K562 (cell line): ENCODE measurements around the gene ZC3H12C. TPM values are rescaled to one million over a fixed set of nuclear protein-coding genes. Genes with fewer than 3 reads are reported as not detected.

Experiments used
- ATAC-seq: fragments of 200-7000 bp; cut with Tn5 transposase; 3 replicates; pipeline ENCODE4 v1.9.1; 2020; ENCODE audit warnings: moderate library complexity
- BruUV-seq: library from RNA; stranded (reverse); fragments of 400-500 nt; replicated peaks from 2 replicates; lab custom pipeline; 2021; lab: Mats Ljungman, UMichigan
- CTCF ChIA-PET: fragments of 300-600 bp; formaldehyde crosslinking; extraction: SDS; loops from one replicate; lab custom pipeline; 2021; ENCODE audit warnings: low intra/inter-chr PET ratio; lab: Yijun Ruan, JAX
- POLR2A ChIA-PET: fragments of 300-600, 350-650 bp; sonication (Branson Sonifier 250); formaldehyde crosslinking; extraction: SDS; loops from one replicate; lab custom pipeline; 2021; ENCODE audit warnings: antibody characterized with exemption, inconsistent platforms; lab: Yijun Ruan, JAX
- DNase-seq, 4 experiments: peaks; one replicate each; pipeline versions ENCODE4 v3.0.0 to v3.0.0-alpha.2; 2011 to 2018; ENCODE audit warnings: low spot score in 3 of 4, mixed read lengths in 3 of 4; ENCODE audit errors: extremely low read depth in 1 of 4
- FAIRE-seq: peaks from 2 replicates; lab custom pipeline; 2011; peaks lifted over from hg19 to GRCh38; lab: Jason Lieb, UNC
- H2AFZ ChIP-seq: 2 replicates; pipeline ENCODE4 v1.6.0; 2011; ENCODE audit warnings: low read depth, low read length, control low read depth, inconsistent platforms
- H3K27ac ChIP-seq: fragments of 200-600 bp; 3 replicates; pipeline ENCODE4 v1.8.0; 2011; ENCODE audit warnings: low read depth, mild to moderate bottlenecking, control low read depth, inconsistent platforms, low read length, moderate library complexity, mixed read lengths; ENCODE audit errors: extremely low read depth
- H3K27me3 ChIP-seq, 2 experiments: fragments of 300-600 bp in 1 of 2; 2 replicates in 1 of 2; 3 replicates in 1 of 2; pipeline versions ENCODE4 v1.6.0 to v1.8.0; 2011; ENCODE audit warnings: inconsistent platforms in 2 of 2, low read length in 2 of 2, mild to moderate bottlenecking in 1 of 2, mixed read lengths in 1 of 2, moderate library complexity in 1 of 2; ENCODE audit not compliant: control insufficient read depth in 2 of 2, insufficient read depth in 2 of 2
- H3K36me3 ChIP-seq: fragments of 300-600 bp; 3 replicates; pipeline ENCODE4 v1.8.0; 2011; ENCODE audit warnings: mild to moderate bottlenecking, low read length, inconsistent platforms; ENCODE audit not compliant: control insufficient read depth, insufficient read depth
- H3K4me1 ChIP-seq, 2 experiments: fragments of 200-600 bp in 1 of 2; replicated peaks in 1 of 2; 2 replicates in 1 of 2; 3 replicates in 1 of 2; pipeline versions ENCODE4 v1.5.1 to v1.8.0; 2011; ENCODE audit warnings: inconsistent platforms in 2 of 2, low read length in 2 of 2, mild to moderate bottlenecking in 1 of 2, mixed read lengths in 1 of 2, moderate library complexity in 1 of 2; ENCODE audit not compliant: control insufficient read depth in 2 of 2, insufficient read depth in 2 of 2
- H3K4me2 ChIP-seq: 2 replicates; pipeline ENCODE4 v1.6.1; 2011; ENCODE audit warnings: low read length, control low read depth, inconsistent platforms, mixed read lengths; ENCODE audit not compliant: insufficient read depth
- H3K4me3 ChIP-seq: fragments of 200-600 bp; sonication (generic), shearing (Covaris generic); 2 replicates; pipeline ENCODE4 v1.5.1; 2016; ENCODE audit warnings: control low read depth, inconsistent platforms
- H3K79me2 ChIP-seq: fragments of 200-600 bp; 3 replicates; pipeline ENCODE4 v1.8.0; 2011; ENCODE audit warnings: low read length, inconsistent platforms; ENCODE audit not compliant: control insufficient read depth, insufficient read depth
- H3K9ac ChIP-seq, 2 experiments: 2 replicates each; pipeline versions ENCODE4 v1.6.0 to v1.6.1; 2011; ENCODE audit warnings: low read depth in 2 of 2, low read length in 2 of 2, control low read depth in 1 of 2, inconsistent platforms in 1 of 2, mild to moderate bottlenecking in 1 of 2, mixed read lengths in 1 of 2; ENCODE audit not compliant: insufficient read depth in 1 of 2
- H3K9me1 ChIP-seq: one replicate; pipeline ENCODE4 v1.6.0; 2011; ENCODE audit warnings: inconsistent platforms, mild to moderate bottlenecking, low read length, moderate library complexity; ENCODE audit not compliant: control insufficient read depth, insufficient read depth
- H3K9me3 ChIP-seq: replicated peaks from 2 replicates; pipeline ENCODE4 v1.5.1; 2011; ENCODE audit warnings: low read depth, low read length, inconsistent platforms; ENCODE audit not compliant: control insufficient read depth, insufficient read depth
- H4K20me1 ChIP-seq: replicated peaks from 2 replicates; pipeline ENCODE4 v1.6.1; 2011; ENCODE audit warnings: low read length, inconsistent platforms, mixed read lengths; ENCODE audit not compliant: control insufficient read depth, insufficient read depth
- CCAR2 ChIP-seq: fragments of 200-400 bp; formaldehyde crosslinking; IDR thresholded peaks from 2 replicates; pipeline ENCODE4 v1.6.1; 2017; ENCODE audit warnings: mild to moderate bottlenecking, low read depth, low read length
- ESRRA ChIP-seq: fragments of 450-650 bp; IDR thresholded peaks from 2 replicates; pipeline ENCODE4 v1.6.1; 2014; ENCODE audit warnings: low read depth, mild to moderate bottlenecking, moderate library complexity, borderline replicate concordance
- HNRNPUL1 ChIP-seq: fragments of 200-400 bp; formaldehyde crosslinking; IDR thresholded peaks from 2 replicates; pipeline ENCODE4 v1.6.1; 2017; ENCODE audit warnings: low read length
- PHB ChIP-seq: fragments of 250-450 bp; sonication (Bioruptor Pico); IDR thresholded peaks from 2 replicates; pipeline ENCODE4 v1.5.0; 2021
- PHF8 ChIP-seq: fragments of 200-600 bp; sonication (generic); IDR thresholded peaks from 2 replicates; pipeline ENCODE4 v1.6.1; 2012; ENCODE audit warnings: mixed run types, mild to moderate bottlenecking, inconsistent platforms, low read length, moderate library complexity, borderline replicate concordance
- SMARCA5 ChIP-seq: fragments of 450-650 bp; IDR thresholded peaks from 2 replicates; pipeline ENCODE4 v1.6.1; 2016
- TEAD2 ChIP-seq: fragments of 450-650 bp; IDR thresholded peaks from 2 replicates; pipeline ENCODE4 v1.6.1; 2016; ENCODE audit warnings: missing genetic modification characterization, control low read depth, missing compliant biosample characterization
- WGBS: fragments of 100-300 bp; shearing (Covaris generic); methylation state at CpG from one replicate; pipeline ENCODE4 v1.1.6; 2016; ENCODE audit warnings: low coverage, mixed read lengths; ENCODE audit not compliant: insufficient coverage; ENCODE audit errors: missing lambda C conversion rate; 5-methylcytosine and 5-hydroxymethylcytosine counted together
- in situ Hi-C: fragments of 300-500 bp; cut with MboI; formaldehyde crosslinking; loops from 4 replicates; pipeline ENCODE4 v1.15.0; 2018; ENCODE audit warnings: inconsistent platforms, mixed read lengths
- intact Hi-C: fragments of 100-400 bp; cut with micrococcal nuclease; formaldehyde crosslinking; loops from 2 replicates; pipeline ENCODE4 v1.14.2; 2022
- polyA plus RNA-seq, 8 experiments: library from polyadenylated mRNA; depleted of rRNA in 4 of 8; stranded (reverse) in 5 of 8; unstranded in 3 of 8; fragments of >200 nt; fragmentation: Nextera tagmentation in 2 of 8; fragmentation: Illumina TruSeq in 1 of 8; extraction: Ambion mirVana in 2 of 8; extraction: Trizol in 1 of 8; gene quantifications; 2 replicates each; pipeline versions ENCODE4 v1.2.1 to v1.2.3, GENCODE V29; 2011 to 2014; ENCODE audit warnings: inconsistent platforms in 1 of 8, missing spikeins in 1 of 8
- total RNA-seq, 7 experiments: library from RNA; depleted of rRNA in 6 of 7; stranded (reverse); fragments of >200 nt in 6 of 7; fragmentation: Illumina TruSeq in 2 of 7; extraction: Trizol in 2 of 7; gene quantifications; 2 replicates each; pipeline versions ENCODE4 v1.2.1 to v1.2.3, GENCODE V29; 2011 to 2021; ENCODE audit warnings: low replicate concordance in 1 of 7
- TF ChIP-seq, protein P1 (sequence below): fragments of 450-650 bp; formaldehyde crosslinking; IDR thresholded peaks from 2 replicates; pipeline ENCODE4 v1.4.0; 2022; ENCODE audit warnings: mild to moderate bottlenecking, moderate library complexity

ZC3H12C gene
- total and polyA plus RNA-seq, 9 of the 15 experiments (the other 6 are each of a cell fraction or from before 2014, with no cell fraction given), result 0.56 to 5.9 (median 3.3) TPM

DNA sequence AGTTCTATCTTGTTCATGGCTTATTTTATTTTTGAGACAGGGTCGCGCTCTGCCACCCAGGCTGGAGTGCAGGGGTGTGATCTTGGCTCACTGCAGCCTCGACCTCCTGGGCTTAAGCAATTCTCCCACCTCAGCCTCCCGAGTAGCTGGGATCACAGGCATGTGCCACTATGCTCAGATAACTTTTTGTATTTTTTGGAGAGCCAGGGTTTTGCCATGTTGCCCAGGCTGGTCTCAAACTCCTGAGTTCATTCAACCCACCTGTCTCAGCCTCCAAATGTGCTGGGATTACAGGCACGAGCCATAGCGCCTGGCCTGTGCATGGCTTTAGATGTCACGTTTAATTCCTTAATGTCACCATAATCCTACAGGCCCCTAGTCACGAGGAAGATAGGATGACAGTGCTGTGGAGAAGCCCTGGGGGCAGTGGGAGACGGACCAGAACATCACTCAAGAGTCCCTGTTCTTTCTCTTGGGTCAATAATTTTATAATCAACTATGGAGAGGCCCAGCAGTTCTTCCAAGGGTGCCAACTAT lies 103.8 kb downstream of the ZC3H12C start:
- H3K9me3 ChIP-seq, result no peaks in the 10 kb centered on the region
- in situ Hi-C loops, result loop anchor here (25.0 kb wide), 1 partner anchor 1040 kb away; the partner anchor contains the start of gene POU2AF2
- no peak overlapping the region for H3K4me3 ChIP-seq
- no peaks in the 10 kb centered on the region for H4K20me1 ChIP-seq
- TF ChIP-seq, protein P1, sequence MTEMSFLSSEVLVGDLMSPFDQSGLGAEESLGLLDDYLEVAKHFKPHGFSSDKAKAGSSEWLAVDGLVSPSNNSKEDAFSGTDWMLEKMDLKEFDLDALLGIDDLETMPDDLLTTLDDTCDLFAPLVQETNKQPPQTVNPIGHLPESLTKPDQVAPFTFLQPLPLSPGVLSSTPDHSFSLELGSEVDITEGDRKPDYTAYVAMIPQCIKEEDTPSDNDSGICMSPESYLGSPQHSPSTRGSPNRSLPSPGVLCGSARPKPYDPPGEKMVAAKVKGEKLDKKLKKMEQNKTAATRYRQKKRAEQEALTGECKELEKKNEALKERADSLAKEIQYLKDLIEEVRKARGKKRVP (CRISPR knock-in tag), result no peak
- TF ChIP-seq TEAD2 (tag) (no peak), SMARCA5 (no peak), HNRNPUL1 (no peak), CCAR2 (no peak), PHB (CRISPR knock-in tag) (no peak), ESRRA (no peak), PHF8 (no peak)
- TF ChIP-seq, all 486 proteins: peak for 0
- H3K9ac ChIP-seq, result no peak overlapping the region
- WGBS, result 40% methylated on average over 9 of the region's 9 CpGs
- FAIRE-seq (no peak), ATAC-seq (no peak), DNase-seq (no peak)
- CTCF ChIA-PET, result no interaction called here
- H2AFZ ChIP-seq, result no peak overlapping the region
- no peak overlapping the region for H3K27ac ChIP-seq
- no peaks in the 10 kb centered on the region for H3K36me3 ChIP-seq
- POLR2A ChIA-PET, result interaction anchor here (0.7 to 1.0 kb wide), 2 partner anchors 14 to 476 kb away, joined by 3 read pairs; no protein-coding TSS in a partner anchor
- no peaks in the 10 kb centered on the region for H3K9me1 ChIP-seq
- H3K4me1 ChIP-seq, result no peaks in the 10 kb centered on the region; a peak in 1 of 5 replicates
- H3K79me2 ChIP-seq, result no peaks in the 10 kb centered on the region
- intact Hi-C loops, result loop anchor here (10.0 kb wide), 1 partner anchor 342 kb away; no protein-coding TSS in a partner anchor
- no TSS peak for BruUV-seq
- H3K27me3 ChIP-seq, result no peaks in the 10 kb centered on the region
- H3K4me2 ChIP-seq, result no peak overlapping the region
